ENCODE measurements around the gene SPATA24.

SPATA24 gene

GRCh38 chr5:139415869-139416268, 12.0 kb upstream of the SPATA24 start:
- DNase-seq (ENCODE audit: low read depth): no peak
- TF ChIP-seq, protein P1, sequence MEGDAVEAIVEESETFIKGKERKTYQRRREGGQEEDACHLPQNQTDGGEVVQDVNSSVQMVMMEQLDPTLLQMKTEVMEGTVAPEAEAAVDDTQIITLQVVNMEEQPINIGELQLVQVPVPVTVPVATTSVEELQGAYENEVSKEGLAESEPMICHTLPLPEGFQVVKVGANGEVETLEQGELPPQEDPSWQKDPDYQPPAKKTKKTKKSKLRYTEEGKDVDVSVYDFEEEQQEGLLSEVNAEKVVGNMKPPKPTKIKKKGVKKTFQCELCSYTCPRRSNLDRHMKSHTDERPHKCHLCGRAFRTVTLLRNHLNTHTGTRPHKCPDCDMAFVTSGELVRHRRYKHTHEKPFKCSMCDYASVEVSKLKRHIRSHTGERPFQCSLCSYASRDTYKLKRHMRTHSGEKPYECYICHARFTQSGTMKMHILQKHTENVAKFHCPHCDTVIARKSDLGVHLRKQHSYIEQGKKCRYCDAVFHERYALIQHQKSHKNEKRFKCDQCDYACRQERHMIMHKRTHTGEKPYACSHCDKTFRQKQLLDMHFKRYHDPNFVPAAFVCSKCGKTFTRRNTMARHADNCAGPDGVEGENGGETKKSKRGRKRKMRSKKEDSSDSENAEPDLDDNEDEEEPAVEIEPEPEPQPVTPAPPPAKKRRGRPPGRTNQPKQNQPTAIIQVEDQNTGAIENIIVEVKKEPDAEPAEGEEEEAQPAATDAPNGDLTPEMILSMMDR (IDR thresholded peaks at IDR 0.05; ENCODE audit: control insufficient read depth, extremely low read depth, insufficient read depth): no peak
- H3K4me3 ChIP-seq (ENCODE audit: low read depth, low read length): no peak overlapping the region

GRCh38 chr5:139415221-139415861, 11.5 kb upstream of the SPATA24 start:
- TF ChIP-seq, protein P1 (IDR thresholded peaks at IDR 0.05; ENCODE audit: control insufficient read depth, extremely low read depth, insufficient read depth): no peak
- DNase-seq (ENCODE audit: low read depth): no peak

DNA sequence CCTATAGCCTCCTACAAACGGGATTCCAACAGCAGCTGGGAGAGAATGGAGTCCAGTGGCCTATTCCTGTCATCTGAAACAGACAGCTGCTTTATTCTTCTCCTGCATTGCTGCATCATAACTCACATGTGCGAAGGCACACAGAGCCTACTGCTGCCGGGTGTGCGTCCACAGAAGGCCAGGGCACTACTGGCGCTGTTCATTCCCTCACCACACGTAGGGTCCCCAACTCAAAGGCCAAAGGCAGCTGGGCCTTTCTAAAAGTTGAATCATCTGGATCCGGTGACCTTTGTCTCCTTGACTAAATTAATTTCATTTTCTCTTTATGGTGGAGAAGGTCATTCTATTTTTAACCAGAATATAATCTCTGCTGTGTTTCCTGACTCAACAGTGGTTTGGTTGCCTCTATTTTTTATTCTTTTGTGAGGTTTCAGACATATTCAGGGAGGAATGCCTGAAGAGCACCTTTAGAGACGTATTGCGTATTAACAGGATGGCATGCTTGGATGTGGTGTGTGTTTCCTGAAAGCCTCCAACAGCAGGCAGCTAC, 10.8 kb upstream of the SPATA24 start:
- H3K4me3 ChIP-seq (ENCODE audit: low read depth, low read length): no peak overlapping the region
- DNase-seq (ENCODE audit: low read depth): no peak
- TF ChIP-seq, protein P1 (IDR thresholded peaks at IDR 0.05; ENCODE audit: control insufficient read depth, extremely low read depth, insufficient read depth): no peak

More at GRCh38 chr5:139415221-139415861, 11.5 kb upstream of the SPATA24 start:
- no peak overlapping the region for H3K4me3 ChIP-seq (ENCODE audit: low read depth, low read length)

DNA sequence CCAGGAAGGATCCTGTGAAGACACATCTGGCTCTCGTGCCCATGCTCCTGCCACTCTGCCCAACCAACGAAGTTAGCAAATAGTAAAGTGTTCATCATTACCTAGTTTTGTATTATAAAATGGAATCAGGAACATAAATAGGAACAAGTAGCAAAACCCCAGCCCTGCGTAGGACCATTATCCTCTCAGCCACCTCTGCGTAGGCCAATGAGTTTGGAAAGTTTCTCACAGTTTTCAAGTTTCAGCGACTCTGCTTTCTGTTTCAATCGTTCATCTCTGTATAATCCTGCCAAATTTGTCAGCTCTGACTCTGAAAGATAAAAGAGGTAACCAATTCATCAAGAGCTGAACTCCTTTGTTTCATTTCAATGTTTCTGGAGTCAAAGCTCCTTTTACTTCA, 10.1 kb upstream of the SPATA24 start:
- no peak for DNase-seq (ENCODE audit: low read depth)
- TF ChIP-seq, protein P1 (IDR thresholded peaks at IDR 0.05; ENCODE audit: control insufficient read depth, extremely low read depth, insufficient read depth): no peak
- no peak overlapping the region for H3K4me3 ChIP-seq (ENCODE audit: low read depth, low read length)

- TF ChIP-seq, protein P1 (IDR thresholded peaks at IDR 0.05; ENCODE audit: control insufficient read depth, extremely low read depth, insufficient read depth): no peak
- no peak for DNase-seq (ENCODE audit: low read depth)
- H3K4me3 ChIP-seq (ENCODE audit: low read depth, low read length): no peak overlapping the region
These were observed 9.3 kb upstream of the SPATA24 start for GRCh38 chr5:139413153-139413552.

GRCh38 chr5:139410993-139411828, 7.3 kb upstream of the SPATA24 start:
- DNase-seq (ENCODE audit: low read depth): no peak
- no peak overlapping the region for H3K4me3 ChIP-seq (ENCODE audit: low read depth, low read length)
- TF ChIP-seq, protein P1 (IDR thresholded peaks at IDR 0.05; ENCODE audit: control insufficient read depth, extremely low read depth, insufficient read depth): no peak

Measured in LNCaP clone FGC (cell line).